Breast epithelium (tissue), 4 donors: ENCODE data around the gene GBP7. TPM values are rescaled to one million over a fixed set of nuclear protein-coding genes. Genes with fewer than 3 reads are reported as not detected.

ENCODE experiments used
- DNase-seq, 2 donors: peaks; one replicate each; pipeline ENCODE4 v3.0.0-alpha.2; 2019; ENCODE audit warnings: low spot score in 2 of 2
- H3K27ac ChIP-seq, 2 donors: fragments of 200-600 bp; sonication (generic) in 1 of 2; one replicate each; pipeline ENCODE4 v1.5.1; 2016 to 2019; ENCODE audit warnings: mild to moderate bottlenecking in 1 of 2
- H3K27me3 ChIP-seq, 2 donors: fragments of 200-600 bp; sonication (generic) in 1 of 2; one replicate each; pipeline versions ENCODE4 v1.5.1 to v1.6.0; 2017 to 2019; ENCODE audit warnings: control low read depth in 1 of 2, mild to moderate bottlenecking in 1 of 2
- H3K36me3 ChIP-seq: fragments of 200-600 bp; one replicate; pipeline ENCODE4 v1.5.1; 2019
- H3K4me1 ChIP-seq, 2 donors: fragments of 200-600 bp; sonication (generic); one replicate each; pipeline ENCODE4 v1.5.1; 2016 to 2019; ENCODE audit warnings: control low read depth in 1 of 2
- H3K4me3 ChIP-seq, 3 donors: fragments of 200-600 bp; sonication (generic); 1 replicate in 2 of 3; 2 replicates in 1 of 3; pipeline ENCODE4 v1.5.1; 2016 to 2019; ENCODE audit warnings: mild to moderate bottlenecking in 3 of 3, moderate library complexity in 2 of 3
- H3K9me3 ChIP-seq, 2 donors: fragments of 200-600 bp; sonication (generic) in 1 of 2; one replicate each; pipeline ENCODE4 v1.5.1; 2016 to 2019; ENCODE audit warnings: control low read depth in 1 of 2
- POLR2A ChIP-seq: fragments of 450-650 bp; IDR thresholded peaks from one replicate; pipeline ENCODE4 v1.6.1; 2016; ENCODE audit warnings: antibody characterized with exemption, mild to moderate bottlenecking, moderate library complexity
- POLR2AphosphoS5 ChIP-seq, 3 donors: sonication (generic); formaldehyde crosslinking; IDR thresholded peaks; one replicate each; pipeline ENCODE4 v1.6.1; 2017; ENCODE audit warnings: antibody characterized with exemption in 3 of 3
- intact Hi-C: fragments of 100-400 bp; cut with DNase I; formaldehyde crosslinking; loops from one replicate; pipeline ENCODE4 v1.15.1; 2023; ENCODE audit warnings: low total_unique reads
- total RNA-seq, 3 donors: library from RNA; depleted of rRNA; stranded (reverse); fragments of >200 nt; gene quantifications; one replicate each; pipeline ENCODE4 v1.1.0, GENCODE V29; 2016
- TF ChIP-seq, protein P1 (sequence below), 3 donors: fragments of 450-650 bp; IDR thresholded peaks; one replicate each; pipeline ENCODE4 v1.5.1; 2016 to 2017; ENCODE audit warnings: antibody characterized with exemption in 3 of 3, mild to moderate bottlenecking in 3 of 3, moderate library complexity in 3 of 3

Gene GBP7
- total RNA-seq, 3 donors from 2014 or later: not detected

DNA sequence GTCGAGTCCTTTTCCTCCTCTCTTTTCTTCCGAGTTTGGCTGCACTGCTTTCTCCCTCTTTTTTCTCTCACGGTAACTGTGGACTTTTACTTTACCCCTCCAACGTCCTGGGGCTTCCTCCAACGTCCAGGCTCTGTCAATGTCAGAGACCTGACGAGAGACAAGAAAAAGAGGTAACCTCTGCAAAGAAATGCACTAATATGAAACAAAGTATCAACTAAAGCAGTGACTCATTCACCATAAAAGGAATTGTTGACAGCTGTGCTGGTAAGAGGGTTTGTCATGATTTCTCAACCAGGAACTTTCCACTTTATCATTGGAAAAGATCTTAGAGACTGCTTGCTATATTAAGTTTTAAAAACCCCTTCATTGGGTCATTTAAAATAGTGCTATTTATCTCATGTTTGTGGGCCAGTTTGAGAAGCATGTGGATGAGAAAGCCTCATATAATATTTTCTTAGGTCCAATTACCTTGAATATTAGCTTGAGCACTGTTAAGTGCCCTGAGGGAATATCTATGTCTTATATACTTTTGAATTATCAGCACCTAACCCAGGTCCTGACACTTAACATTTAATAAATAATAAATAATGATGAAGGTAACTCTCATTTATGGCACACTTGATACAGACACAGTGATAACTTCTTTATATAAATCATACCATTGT lies 49.8 kb downstream of the GBP7 start, which contains the start of gene GBP2:
Gene GBP2, minus strand, starts transcription at position 202 of the 668 bp plus-strand sequence. CDS start 4,148 bp downstream, outside the sequence.
- H3K36me3 ChIP-seq: no peaks in the 10 kb centered on the region
- no peaks in the 10 kb centered on the region for H3K27me3 ChIP-seq
- H3K4me3 ChIP-seq: peak within 1 kb of the TSS; percentile 58 to 84 (median 58)
- TF ChIP-seq, protein P1, sequence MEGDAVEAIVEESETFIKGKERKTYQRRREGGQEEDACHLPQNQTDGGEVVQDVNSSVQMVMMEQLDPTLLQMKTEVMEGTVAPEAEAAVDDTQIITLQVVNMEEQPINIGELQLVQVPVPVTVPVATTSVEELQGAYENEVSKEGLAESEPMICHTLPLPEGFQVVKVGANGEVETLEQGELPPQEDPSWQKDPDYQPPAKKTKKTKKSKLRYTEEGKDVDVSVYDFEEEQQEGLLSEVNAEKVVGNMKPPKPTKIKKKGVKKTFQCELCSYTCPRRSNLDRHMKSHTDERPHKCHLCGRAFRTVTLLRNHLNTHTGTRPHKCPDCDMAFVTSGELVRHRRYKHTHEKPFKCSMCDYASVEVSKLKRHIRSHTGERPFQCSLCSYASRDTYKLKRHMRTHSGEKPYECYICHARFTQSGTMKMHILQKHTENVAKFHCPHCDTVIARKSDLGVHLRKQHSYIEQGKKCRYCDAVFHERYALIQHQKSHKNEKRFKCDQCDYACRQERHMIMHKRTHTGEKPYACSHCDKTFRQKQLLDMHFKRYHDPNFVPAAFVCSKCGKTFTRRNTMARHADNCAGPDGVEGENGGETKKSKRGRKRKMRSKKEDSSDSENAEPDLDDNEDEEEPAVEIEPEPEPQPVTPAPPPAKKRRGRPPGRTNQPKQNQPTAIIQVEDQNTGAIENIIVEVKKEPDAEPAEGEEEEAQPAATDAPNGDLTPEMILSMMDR (IDR thresholded peaks at IDR 0.05): no peak
- TF ChIP-seq POLR2AphosphoS5 (IDR thresholded peaks at IDR 0.05): peak in 2 of 3 donors; percentile 76 to 83
- TF ChIP-seq POLR2A: peak; percentile 31
- H3K27ac ChIP-seq: peak within 1 kb of the TSS; percentile 88 to 94
- H3K4me1 ChIP-seq: peaks cover 0 to 3% of the 10 kb centered on the region in 2 donors
- H3K9me3 ChIP-seq: no peaks in the 10 kb centered on the region
- DNase-seq: no peak
- intact Hi-C loops: no loop called here

DNA sequence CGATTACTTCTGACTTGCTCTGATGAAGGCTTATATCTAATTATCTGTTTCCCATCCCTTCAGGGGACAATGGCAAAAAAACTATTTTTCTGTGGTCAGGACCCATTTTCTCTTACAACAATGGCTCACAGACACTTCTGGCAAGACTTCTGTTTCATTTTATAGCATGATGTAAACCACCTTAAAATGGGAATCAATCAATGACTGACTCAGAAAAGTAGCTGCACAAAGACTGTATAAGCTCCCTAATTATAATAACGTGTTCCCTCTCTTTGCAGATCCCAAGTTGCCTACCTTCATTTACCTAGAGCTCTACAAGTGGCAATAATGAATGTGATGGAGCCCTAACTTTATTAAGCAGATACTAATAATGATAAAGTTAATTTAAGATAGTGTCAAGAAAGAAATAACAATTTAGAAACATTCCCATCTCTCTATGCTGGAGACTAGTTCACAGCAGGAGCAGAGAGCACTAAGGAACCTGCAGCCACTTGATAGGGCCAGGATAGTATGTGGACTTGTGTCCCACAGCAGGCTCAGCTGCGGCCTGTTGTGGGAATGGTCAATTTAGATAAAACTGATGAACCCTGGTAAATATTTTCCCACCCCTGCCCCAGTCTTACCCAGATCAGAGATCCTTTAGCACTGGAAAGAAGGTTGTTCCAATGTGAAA lies 50.4 kb downstream of the GBP7 start:
- no peaks in the 10 kb centered on the region for H3K27me3 ChIP-seq
- TF ChIP-seq, protein P1 (IDR thresholded peaks at IDR 0.05): no peak
- TF ChIP-seq POLR2AphosphoS5 (IDR thresholded peaks at IDR 0.05) (no peak), POLR2A (no peak)
- H3K4me1 ChIP-seq: peaks cover 0 to 3% of the 10 kb centered on the region in 2 donors
- peak overlapping the region; percentile 58 to 84 (median 58) for H3K4me3 ChIP-seq
- DNase-seq: no peak
- intact Hi-C loops: no loop called here
- H3K27ac ChIP-seq: peak overlapping the region; percentile 88 to 94
- H3K36me3 ChIP-seq: peaks cover under 1% of the 10 kb centered on the region
- no peaks in the 10 kb centered on the region for H3K9me3 ChIP-seq

DNA sequence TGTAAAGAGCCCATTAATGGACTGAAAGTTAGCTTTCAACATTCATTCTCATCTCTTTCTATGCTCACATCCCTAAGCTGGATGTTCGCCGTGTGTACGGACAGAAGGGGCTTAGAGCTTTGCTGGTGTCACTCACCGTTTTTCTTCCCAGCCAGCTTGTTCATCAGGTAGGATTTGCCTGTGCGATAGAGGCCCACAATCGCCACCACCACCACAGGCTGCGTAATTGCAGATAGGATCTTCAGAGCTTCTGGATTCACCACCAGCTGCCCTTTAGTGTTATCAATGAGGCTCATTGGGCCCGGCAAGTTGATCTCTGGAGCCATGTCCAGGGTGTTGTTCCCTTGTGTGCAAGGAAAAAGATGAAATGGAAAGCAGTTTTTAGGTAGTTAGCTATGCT lies 54.2 kb downstream of the GBP7 start:
- Histone ChIP-seq H3K27ac (no peak overlapping the region), H3K4me1 (peaks cover 0 to 3% of the 10 kb centered on the region in 2 donors), H3K27me3 (no peaks in the 10 kb centered on the region), H3K9me3 (no peaks in the 10 kb centered on the region), H3K4me3 (no peak overlapping the region), H3K36me3 (peaks cover 14% of the 10 kb centered on the region)
- no peak for DNase-seq
- TF ChIP-seq POLR2AphosphoS5 (IDR thresholded peaks at IDR 0.05) (no peak), POLR2A (no peak)
- TF ChIP-seq, protein P1 (IDR thresholded peaks at IDR 0.05): no peak
- intact Hi-C loops: no loop called here

DNA sequence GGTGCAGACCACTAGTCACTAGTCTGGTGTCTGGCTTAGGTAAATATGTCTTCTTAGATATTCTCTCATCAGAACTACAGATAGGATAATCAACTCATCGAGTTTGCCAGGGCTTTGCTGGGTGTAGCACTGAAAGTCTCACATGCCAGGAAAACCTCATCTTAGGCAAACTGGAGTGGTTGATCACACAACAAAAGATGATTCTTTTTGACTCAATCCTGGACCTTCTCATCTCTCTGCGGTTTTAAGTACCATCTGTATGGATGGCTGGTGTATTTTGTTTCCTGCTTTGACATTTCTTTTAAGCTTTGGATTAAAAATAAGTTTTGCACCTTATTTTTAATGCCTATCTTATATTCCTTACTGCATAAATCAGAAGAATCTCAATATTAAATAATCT lies 61.1 kb downstream of the GBP7 start:
- peaks cover 14% of the 10 kb centered on the region for H3K36me3 ChIP-seq
- intact Hi-C loops: no loop called here
- H3K27ac ChIP-seq: no peak overlapping the region

More for the DNA sequence above, 61.1 kb downstream of the GBP7 start:
- no peak for DNase-seq
- Histone ChIP-seq H3K4me3 (no peak overlapping the region), H3K9me3 (no peaks in the 10 kb centered on the region), H3K4me1 (no peaks in the 10 kb centered on the region), H3K27me3 (no peaks in the 10 kb centered on the region)
- no peak for TF ChIP-seq POLR2AphosphoS5 (IDR thresholded peaks at IDR 0.05)
- TF ChIP-seq, protein P1 (IDR thresholded peaks at IDR 0.05): no peak
- no peak for TF ChIP-seq POLR2A
